Fibroblast of lung (primary cell): ENCODE data around the gene VWA8.

Experiments
- EZH2 ChIP-seq: IDR thresholded peaks from 2 replicates; pipeline ENCODE4 v1.5.1; 2012; ENCODE audit warnings: low read length, control low read depth, mild to moderate bottlenecking; ENCODE audit errors: missing control alignments
- TF ChIP-seq, protein P1 (sequence below), 2 donors: IDR thresholded peaks in 1 of 2; conservative IDR thresholded peaks in 1 of 2; 1 replicate in 1 of 2; 2 replicates in 1 of 2; pipeline ENCODE4 v1.5.1; 2011 to 2012; ENCODE audit warnings: low read length in 2 of 2, control low read depth in 1 of 2, inconsistent platforms in 1 of 2, low read depth in 1 of 2, mild to moderate bottlenecking in 1 of 2

DNA sequence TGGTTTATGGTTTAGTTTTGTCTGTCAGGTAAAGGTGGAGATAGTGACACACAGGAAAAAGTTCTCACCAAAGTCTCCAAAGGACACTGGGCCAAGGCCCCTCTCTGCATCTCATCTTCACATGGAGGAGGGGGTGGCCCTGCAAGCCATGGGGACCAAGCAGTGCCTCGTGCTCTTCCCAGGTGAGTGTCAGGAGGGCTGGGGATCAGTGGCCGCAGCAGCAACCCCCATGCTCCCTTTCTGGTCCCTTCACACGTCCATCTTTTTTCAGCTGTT lies 415.5 kb downstream of the VWA8 start:
- TF ChIP-seq EZH2, result no peak
- TF ChIP-seq, protein P1, sequence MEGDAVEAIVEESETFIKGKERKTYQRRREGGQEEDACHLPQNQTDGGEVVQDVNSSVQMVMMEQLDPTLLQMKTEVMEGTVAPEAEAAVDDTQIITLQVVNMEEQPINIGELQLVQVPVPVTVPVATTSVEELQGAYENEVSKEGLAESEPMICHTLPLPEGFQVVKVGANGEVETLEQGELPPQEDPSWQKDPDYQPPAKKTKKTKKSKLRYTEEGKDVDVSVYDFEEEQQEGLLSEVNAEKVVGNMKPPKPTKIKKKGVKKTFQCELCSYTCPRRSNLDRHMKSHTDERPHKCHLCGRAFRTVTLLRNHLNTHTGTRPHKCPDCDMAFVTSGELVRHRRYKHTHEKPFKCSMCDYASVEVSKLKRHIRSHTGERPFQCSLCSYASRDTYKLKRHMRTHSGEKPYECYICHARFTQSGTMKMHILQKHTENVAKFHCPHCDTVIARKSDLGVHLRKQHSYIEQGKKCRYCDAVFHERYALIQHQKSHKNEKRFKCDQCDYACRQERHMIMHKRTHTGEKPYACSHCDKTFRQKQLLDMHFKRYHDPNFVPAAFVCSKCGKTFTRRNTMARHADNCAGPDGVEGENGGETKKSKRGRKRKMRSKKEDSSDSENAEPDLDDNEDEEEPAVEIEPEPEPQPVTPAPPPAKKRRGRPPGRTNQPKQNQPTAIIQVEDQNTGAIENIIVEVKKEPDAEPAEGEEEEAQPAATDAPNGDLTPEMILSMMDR (conservative IDR thresholded peaks at IDR 0.05 in 1 of 2, IDR thresholded peaks at IDR 0.05 in 1 of 2; ENCODE audit: low read depth in 1 of 2, low read length in 2 of 2), result no peak
